Activated CD8-positive, alpha-beta T cell treated with anti-CD3 and anti-CD28 coated beads, Interleukin-2, amount 10 ng/mL, durations not matched to agents 7 days and 5 days (primary cell): ENCODE results near the gene AATK. TPM values are rescaled to one million over a fixed set of nuclear protein-coding genes. Genes with fewer than 3 reads are reported as not detected.

ENCODE experiments used
- ATAC-seq: fragments of 150-1000 bp; cut with Tn5 transposase; one replicate; pipeline ENCODE4 v1.10.0; 2021; ENCODE audit warnings: moderate library complexity
- CTCF ChIA-PET: fragments of 350-600 bp; sonication (Branson Sonifier 250); formaldehyde crosslinking; loops from one replicate; lab custom pipeline; 2021; ENCODE audit warnings: antibody characterized with exemption; lab: Charles Lee
- POLR2A ChIA-PET: fragments of 350-600 bp; sonication (Branson Sonifier 250); formaldehyde crosslinking; loops from one replicate; lab custom pipeline; 2021; ENCODE audit warnings: antibody characterized with exemption; lab: Charles Lee
- DNase-seq: peaks from one replicate; pipeline ENCODE4 v3.0.0-alpha.2; 2020
- H3K27ac Mint-ChIP-seq: one replicate; pipeline ENCODE4 v1.8.0; 2021; ENCODE audit warnings: mild to moderate bottlenecking, mixed read lengths
- H3K27me3 Mint-ChIP-seq: one replicate; pipeline ENCODE4 v1.8.0; 2021; ENCODE audit warnings: low read depth, mixed read lengths
- H3K36me3 Mint-ChIP-seq: one replicate; pipeline ENCODE4 v1.8.0; 2021; ENCODE audit warnings: low read depth, mixed read lengths
- H3K4me1 Mint-ChIP-seq: one replicate; pipeline ENCODE4 v1.8.0; 2021; ENCODE audit warnings: low read depth, mixed read lengths
- H3K4me3 Mint-ChIP-seq: one replicate; pipeline ENCODE4 v1.8.0; 2021; ENCODE audit warnings: mild to moderate bottlenecking, mixed read lengths
- H3K9me3 Mint-ChIP-seq: one replicate; pipeline ENCODE4 v1.8.0; 2022; ENCODE audit warnings: mixed read lengths; ENCODE audit not compliant: insufficient read depth
- total RNA-seq, 2 experiments: library from RNA; stranded (reverse); gene quantifications; one replicate each; pipeline ENCODE4 v1.2.3, GENCODE V29; 2021

AATK gene
- total RNA-seq, 2 experiments from 2014 or later = 0.71 to 1.1 TPM

DNA sequence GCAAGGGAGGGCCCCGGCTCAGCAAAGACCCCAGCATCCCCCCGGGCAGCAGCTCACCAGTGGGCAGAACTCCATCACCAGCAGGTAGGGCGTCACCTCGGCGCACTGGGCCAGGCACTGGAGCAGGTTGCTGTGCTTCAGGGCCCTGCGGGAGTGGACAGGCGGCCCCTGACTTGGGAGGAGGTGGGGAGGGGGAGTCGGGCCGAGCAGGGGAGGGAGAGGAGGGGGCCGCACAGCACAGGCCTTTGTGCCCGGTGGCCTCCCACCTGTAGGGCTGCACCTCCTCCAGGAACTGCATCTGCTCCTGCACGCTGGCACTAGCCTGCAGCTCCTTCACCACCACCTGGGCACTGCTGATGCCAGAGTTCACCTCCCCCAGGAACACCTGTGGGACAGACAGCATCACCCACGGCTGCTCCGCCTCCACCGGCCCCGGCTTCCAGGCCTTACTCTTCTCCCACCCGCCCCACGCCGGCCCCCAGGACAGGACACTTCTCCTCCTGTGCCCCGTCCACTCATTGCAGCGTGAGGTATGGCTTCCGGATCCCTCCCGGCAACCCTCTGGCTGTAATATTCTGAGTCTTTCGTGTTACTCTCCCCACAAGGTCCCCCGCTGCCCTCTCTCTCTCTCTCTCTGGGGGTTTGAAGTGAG is 38.4 kb downstream of the AATK start:
- CTCF ChIA-PET = no interaction called here
- POLR2A ChIA-PET = no interaction called here
- H3K27me3 Mint-ChIP-seq = no peaks in the 10 kb centered on the region
- DNase-seq = no peak
- ATAC-seq = no peak
- H3K9me3 Mint-ChIP-seq = no peaks in the 10 kb centered on the region
- H3K36me3 Mint-ChIP-seq = no peaks in the 10 kb centered on the region
- H3K4me1 Mint-ChIP-seq = no peaks in the 10 kb centered on the region
- H3K27ac Mint-ChIP-seq = no peak overlapping the region
- no peak overlapping the region for H3K4me3 Mint-ChIP-seq

DNA sequence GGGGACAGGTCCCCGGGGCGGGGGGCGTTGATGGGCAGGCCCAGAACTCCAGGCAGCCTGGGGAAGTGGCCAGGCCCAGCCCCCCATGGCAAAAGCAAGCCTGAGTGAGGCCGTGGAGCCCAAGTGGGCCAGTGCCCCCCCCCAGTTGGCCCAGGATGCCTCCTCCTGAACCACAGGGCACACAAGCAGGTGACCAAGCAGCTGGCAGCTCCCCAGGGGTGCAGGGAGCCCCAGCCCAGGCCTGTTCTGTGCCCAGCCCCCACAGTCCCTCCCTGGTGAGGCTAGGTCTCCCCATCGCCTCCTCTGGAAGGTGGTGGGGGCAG is 38.9 kb downstream of the AATK start:
- H3K4me1 Mint-ChIP-seq = no peaks in the 10 kb centered on the region
- ChIA-PET POLR2A (no interaction called here), CTCF (no interaction called here)
- no peaks in the 10 kb centered on the region for H3K27me3 Mint-ChIP-seq
- H3K4me3 Mint-ChIP-seq = no peak overlapping the region
- no peak for ATAC-seq
- no peaks in the 10 kb centered on the region for H3K9me3 Mint-ChIP-seq
- DNase-seq = no peak
- no peaks in the 10 kb centered on the region for H3K36me3 Mint-ChIP-seq
- H3K27ac Mint-ChIP-seq = no peak overlapping the region

DNA sequence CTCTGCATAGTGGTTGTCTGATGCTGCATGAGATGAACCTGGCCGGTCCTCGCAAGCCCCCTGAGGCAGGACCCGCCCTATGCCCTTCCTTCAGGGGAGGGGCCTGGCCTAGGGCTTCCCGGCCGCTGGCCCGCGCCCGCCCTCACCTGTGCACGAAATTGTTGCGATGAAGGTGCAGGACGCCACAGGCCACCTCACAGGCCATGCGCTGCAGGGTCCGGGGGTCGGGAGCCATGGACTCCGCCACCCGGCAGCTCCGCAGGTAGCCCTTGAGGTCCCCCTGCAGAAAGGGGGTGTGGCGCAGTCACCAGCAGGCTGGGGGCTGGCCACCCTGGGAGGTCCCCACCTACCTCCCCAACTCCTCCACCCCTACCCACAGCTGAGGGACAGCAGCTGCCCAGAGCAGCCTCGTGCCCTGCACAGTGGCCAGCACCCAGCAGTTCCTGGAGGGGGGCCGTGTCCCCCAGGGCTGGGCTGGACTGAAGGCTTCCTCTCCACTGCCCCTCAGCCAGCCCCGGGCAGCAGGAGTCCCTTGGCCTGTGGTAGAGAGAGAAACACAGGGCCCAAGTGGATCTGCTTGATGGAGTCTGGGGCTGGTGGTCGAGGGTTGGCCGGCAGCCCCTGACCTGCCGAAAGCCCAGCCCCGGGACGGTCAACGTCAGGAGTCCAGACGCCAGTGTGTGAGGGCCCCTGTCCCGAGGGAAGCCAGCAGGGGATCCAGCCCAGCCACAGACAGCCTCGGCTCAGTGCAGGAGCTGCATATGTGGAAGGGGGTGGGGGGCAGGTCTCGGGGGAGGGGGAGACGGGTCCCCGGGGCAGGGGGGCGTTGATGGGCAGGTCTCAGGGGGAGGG is 39.5 kb downstream of the AATK start:
- H3K27ac Mint-ChIP-seq = no peak overlapping the region
- H3K36me3 Mint-ChIP-seq = no peaks in the 10 kb centered on the region
- H3K9me3 Mint-ChIP-seq = no peaks in the 10 kb centered on the region
- ChIA-PET POLR2A (no interaction called here), CTCF (no interaction called here)
- no peaks in the 10 kb centered on the region for H3K4me1 Mint-ChIP-seq
- H3K4me3 Mint-ChIP-seq = no peak overlapping the region
- H3K27me3 Mint-ChIP-seq = no peaks in the 10 kb centered on the region
- no peak for ATAC-seq
- DNase-seq = no peak

DNA sequence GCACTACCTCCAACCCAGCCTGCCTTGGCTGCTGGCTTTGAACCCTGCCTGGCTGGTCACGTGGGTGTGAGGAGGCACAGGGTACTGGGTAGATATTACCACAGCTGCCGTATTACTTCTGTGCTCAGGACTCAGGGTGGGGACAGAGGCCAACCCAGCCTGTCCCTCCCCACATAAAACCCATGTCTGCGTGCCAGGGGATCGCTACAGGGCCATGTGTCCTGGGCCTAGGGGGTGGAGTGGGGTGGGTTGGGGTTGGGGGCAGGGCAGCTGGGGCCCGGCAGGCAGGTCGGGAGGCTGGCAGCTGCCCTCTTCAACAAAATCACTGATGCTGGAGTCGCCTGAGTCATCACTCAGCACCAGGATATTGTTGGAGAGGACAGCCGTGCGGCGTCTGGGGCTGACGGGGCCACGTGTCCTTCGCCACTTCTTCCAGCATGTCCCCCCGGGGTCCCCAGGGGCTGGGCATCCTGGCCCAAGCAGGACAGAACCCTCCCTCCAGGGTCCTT is 40.4 kb downstream of the AATK start:
- no peaks in the 10 kb centered on the region for H3K36me3 Mint-ChIP-seq
- CTCF ChIA-PET = no interaction called here
- no peaks in the 10 kb centered on the region for H3K9me3 Mint-ChIP-seq
- H3K4me1 Mint-ChIP-seq = no peaks in the 10 kb centered on the region
- no peak overlapping the region for H3K4me3 Mint-ChIP-seq
- DNase-seq (no peak), ATAC-seq (no peak)
- POLR2A ChIA-PET = no interaction called here
- H3K27me3 Mint-ChIP-seq = no peaks in the 10 kb centered on the region
- H3K27ac Mint-ChIP-seq = no peak overlapping the region

DNA sequence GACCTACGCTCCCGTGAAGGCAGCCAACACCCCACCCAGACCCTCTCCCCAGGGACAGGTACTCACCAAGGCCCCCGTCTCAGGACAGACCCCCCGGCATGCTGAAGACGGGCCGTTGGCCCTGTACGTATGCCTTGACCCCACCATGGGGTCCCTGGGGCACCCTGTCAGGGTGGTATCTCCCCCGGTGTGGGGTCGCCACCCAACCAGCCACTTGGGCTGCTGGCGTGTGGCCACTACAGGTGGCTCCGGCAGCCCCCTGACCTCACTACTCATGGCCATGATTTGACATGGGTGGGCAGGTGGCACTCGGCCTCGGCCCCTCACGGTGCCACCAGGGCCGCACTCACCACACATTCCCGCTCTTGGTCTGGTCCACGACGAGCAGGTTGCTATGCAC is 41.6 kb downstream of the AATK start:
- Mint-ChIP-seq H3K27me3 (no peaks in the 10 kb centered on the region), H3K4me1 (peaks cover 2% of the 10 kb centered on the region), H3K36me3 (no peaks in the 10 kb centered on the region), H3K27ac (no peak overlapping the region), H3K9me3 (no peaks in the 10 kb centered on the region), H3K4me3 (no peak overlapping the region)
- CTCF ChIA-PET = no interaction called here
- POLR2A ChIA-PET = no interaction called here
- no peak for ATAC-seq
- no peak for DNase-seq

DNA sequence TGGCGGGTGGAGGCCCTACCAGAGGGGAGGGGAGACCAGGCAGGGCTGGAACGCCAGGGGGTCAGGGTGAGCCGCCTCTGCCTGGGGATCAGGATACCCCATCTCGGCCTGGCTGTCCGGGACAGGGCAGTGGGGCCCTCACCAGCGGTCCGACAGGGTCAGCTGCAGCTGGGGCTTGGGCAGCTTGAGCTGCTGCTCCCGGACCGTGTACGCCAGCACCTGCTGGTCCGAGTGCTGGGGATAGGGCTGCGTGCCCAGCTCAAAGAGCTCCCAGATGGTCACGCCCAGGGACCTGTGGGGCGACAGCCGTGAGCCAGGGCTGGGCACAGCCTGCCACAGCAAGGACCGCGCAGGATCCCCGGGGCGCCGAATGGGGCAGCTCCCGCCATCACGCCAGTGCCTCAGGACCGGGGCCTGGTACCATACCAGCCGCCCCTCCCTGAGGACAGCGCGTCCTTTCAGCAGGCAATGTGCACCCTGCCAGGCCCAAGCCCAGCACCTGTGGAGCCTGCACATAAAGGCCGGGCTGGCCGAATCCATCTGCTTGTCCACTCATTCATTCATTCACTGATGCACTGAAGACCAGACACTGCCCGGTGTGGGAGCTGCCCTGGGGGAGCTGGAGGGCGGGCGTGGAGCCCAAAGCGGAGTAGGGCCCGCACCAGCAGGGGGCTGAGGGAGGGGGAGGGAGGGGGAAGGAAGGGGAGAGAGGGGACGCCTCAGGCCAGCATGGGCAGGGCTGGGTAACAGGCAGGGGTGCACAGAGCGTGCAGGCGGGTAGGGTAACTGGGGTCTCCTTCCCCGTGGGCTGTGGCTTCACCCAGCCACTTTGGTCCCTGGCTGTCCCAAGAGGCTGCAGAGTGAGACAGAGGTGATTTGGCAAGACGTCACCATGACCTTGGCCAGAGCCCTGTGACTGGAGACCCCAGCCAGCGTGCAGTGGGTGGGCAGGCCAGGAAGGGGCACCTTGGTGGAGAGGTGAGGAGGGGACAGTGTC is 42.7 kb downstream of the AATK start:
- H3K36me3 Mint-ChIP-seq = no peaks in the 10 kb centered on the region
- ATAC-seq (no peak), DNase-seq (no peak)
- CTCF ChIA-PET = no interaction called here
- H3K4me1 Mint-ChIP-seq = peaks cover 2% of the 10 kb centered on the region
- no peak overlapping the region for H3K4me3 Mint-ChIP-seq
- POLR2A ChIA-PET = no interaction called here
- H3K27ac Mint-ChIP-seq = no peak overlapping the region
- no peaks in the 10 kb centered on the region for H3K27me3 Mint-ChIP-seq
- no peaks in the 10 kb centered on the region for H3K9me3 Mint-ChIP-seq

DNA sequence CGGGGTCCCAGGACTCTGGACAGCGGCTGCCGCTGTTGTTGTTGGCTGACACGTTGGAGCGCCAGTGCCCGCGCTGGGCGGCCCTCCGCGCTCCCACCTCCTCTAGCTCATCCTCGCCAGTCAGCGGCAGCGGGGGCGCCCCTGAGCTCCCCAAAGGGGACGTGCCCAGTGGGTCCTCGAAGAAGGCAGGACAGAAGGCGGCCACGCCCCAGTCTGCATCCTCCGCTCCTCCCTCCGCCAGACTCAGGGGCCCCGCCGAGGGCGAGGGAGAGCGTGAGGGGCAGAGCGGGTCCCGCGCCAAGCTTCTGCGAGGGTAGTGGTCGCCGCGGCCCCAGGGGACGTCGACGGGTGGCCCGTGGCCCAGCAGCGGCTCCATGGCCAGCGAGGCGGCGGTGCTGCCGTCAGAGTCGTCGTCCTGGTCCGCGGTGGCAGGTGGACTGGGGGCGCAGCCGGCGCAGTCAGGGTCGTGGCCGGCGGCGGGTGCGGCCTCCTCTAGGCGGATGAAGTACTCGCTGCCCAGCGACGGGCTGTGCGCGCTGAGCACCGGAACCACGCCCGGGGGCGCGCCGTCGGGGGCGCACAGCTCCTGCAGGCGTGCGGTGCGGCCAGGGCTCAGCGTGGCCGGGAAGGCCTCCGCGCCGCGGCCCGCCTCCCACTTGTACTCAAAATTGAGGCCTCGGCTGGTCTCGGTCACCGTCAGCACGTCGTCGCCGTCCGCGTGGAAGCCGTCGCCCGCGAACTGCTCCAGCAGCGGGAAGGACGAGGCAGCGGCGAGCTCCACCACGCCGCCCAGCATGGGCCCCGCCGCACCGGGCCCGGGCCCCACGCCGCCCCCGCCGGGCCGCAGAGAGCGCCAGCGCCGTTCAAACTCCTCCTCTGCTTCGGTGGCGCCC is 43.9 kb downstream of the AATK start:
- H3K27me3 Mint-ChIP-seq = no peaks in the 10 kb centered on the region
- peaks cover 2% of the 10 kb centered on the region for H3K4me1 Mint-ChIP-seq
- H3K9me3 Mint-ChIP-seq = no peaks in the 10 kb centered on the region
- H3K4me3 Mint-ChIP-seq = no peak overlapping the region
- ChIA-PET POLR2A (no interaction called here), CTCF (no interaction called here)
- ATAC-seq (no peak), DNase-seq (no peak)
- no peak overlapping the region for H3K27ac Mint-ChIP-seq
- H3K36me3 Mint-ChIP-seq = no peaks in the 10 kb centered on the region

DNA sequence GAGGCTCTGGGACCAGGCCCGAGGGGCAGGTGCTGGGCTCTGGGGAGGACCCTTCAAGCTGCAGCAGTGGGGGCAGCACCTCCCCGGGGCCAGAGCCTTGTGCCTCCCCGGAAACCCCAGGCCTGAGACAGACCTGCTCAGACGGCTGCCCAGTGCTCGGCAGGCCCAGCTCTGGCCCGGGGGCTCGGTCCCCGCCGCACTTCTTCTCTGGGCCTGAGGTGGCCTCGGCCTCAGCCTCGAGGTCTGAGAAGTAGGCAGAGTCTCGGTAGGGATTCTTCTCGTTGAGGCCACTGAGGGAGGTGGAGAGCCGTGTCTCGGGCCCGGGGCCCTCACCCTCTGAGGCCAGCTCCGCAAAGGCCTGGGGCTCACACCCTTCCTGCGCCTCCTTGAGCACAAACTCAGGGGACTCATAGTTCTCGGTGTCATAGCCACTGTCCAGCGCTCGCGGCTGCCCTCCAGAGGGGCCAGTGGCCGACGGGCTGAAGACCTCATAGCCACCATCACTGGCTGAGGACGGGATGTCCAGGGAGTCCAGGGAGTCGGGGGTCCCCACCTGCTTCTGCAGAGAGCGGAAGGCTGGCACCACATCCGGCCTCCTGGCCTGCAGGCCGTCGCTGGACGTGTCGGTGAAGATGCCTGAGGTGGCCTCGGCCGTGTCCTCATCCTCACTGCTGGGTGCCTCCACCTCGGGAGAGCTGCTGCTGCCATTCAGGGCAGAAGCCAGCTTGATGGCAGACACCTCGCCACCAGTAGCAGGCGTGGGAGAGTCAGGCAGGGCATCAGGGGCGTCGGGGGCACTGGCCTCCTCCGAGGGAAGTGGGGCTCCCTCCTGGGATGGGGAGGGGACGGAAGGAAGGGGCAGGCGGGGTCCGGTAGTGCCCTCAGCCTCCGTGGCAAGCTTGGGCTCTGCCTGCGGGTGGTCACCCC is 45.1 kb downstream of the AATK start:
- Mint-ChIP-seq H3K4me3 (no peak overlapping the region), H3K36me3 (no peaks in the 10 kb centered on the region), H3K27ac (no peak overlapping the region), H3K9me3 (no peaks in the 10 kb centered on the region), H3K27me3 (no peaks in the 10 kb centered on the region), H3K4me1 (peaks cover 2% of the 10 kb centered on the region)
- ATAC-seq (no peak), DNase-seq (no peak)
- POLR2A ChIA-PET = no interaction called here
- CTCF ChIA-PET = no interaction called here

DNA sequence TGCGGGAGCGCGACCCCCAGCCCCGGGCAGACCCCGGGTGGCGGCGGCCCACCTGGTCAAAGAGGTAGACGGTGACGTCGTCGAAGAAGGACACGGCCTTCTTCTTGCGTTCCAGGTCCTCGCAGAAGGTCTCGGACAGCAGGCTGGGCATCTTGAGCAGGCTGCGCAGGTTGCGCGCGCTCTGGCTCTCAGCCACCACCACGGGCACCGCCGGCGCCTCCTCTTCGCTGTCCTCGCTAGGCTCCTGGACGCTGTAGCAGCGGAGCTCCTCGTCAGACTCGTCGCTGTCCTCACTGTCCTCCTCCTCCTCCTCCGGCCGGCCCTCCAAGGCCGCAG is 45.9 kb downstream of the AATK start:
- DNase-seq (no peak), ATAC-seq (no peak)
- no peaks in the 10 kb centered on the region for H3K9me3 Mint-ChIP-seq
- no peaks in the 10 kb centered on the region for H3K27me3 Mint-ChIP-seq
- no peak overlapping the region for H3K4me3 Mint-ChIP-seq
- H3K27ac Mint-ChIP-seq = no peak overlapping the region
- ChIA-PET CTCF (no interaction called here), POLR2A (no interaction called here)
- H3K4me1 Mint-ChIP-seq = peaks cover 2% of the 10 kb centered on the region
- no peaks in the 10 kb centered on the region for H3K36me3 Mint-ChIP-seq

DNA sequence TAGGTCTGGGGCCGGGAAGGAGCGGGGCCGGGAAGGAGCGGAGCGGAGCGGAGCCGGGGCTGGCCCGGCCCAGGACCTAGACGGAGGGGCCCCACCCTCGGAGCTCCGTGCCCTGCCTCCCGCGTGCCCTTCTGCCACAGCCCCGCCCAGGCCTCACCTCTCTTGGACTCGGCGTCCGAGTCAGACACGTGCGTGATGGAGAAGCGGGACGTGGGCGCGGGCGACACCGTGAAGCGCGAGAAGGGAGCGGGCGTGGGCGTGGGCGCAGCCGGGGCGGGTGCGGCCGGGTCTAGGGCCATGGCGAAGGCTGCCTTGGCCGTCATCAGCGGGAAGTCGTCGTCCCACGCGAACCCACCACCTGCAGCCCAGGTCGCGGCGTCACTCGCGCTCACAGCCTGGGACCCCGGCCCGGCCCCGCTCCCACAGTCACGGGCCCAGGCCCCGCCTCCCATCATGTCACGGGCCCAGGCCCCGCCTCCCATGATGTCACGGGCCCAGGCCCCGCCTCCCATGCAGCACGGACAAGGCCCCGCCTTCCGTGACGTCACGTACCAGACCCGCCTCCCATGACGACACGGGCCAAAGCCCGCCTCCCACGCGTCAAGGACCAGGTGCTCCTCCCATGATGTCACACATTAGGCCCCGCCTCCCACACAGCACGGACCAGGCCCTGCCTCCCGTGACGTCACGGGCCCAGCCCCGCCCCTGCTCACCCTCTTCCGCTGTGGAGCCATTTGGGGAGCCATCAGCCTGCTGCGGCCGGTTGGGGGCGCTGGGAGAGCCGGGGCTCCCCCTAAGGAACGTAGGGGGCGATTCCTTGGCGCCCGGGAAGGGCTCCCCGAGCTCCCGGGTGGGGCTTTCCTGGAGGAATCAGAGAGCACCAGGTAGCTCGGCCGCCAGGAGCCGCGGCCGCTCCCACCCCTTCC is 46.5 kb downstream of the AATK start:
- ChIA-PET CTCF (no interaction called here), POLR2A (interaction anchor here (1.0 kb wide), 1 partner anchor 119 kb away, joined by 3 read pairs; the partner anchor contains the start of genes NDUFAF8 and TEPSIN)
- Mint-ChIP-seq H3K4me1 (peaks cover 2% of the 10 kb centered on the region), H3K4me3 (peak overlapping the region; percentile 54), H3K36me3 (no peaks in the 10 kb centered on the region), H3K9me3 (no peaks in the 10 kb centered on the region), H3K27ac (peak overlapping the region; percentile 75), H3K27me3 (no peaks in the 10 kb centered on the region)
- peak; percentile 90 for DNase-seq
- peak; percentile 69 for ATAC-seq
